Measurements from ENCODE around the gene IGFALS. TPM values are rescaled to one million over a fixed set of nuclear protein-coding genes. Genes with fewer than 3 reads are reported as not detected.

IGFALS gene
- total RNA-seq, 4 donors from 2014 or later, result 0.47 to 1.1 (median 0.67) TPM; not detected in 1

GRCh38 chr16:1794221-1794871 is 841 bp upstream of the IGFALS start:
- no peaks in the 10 kb centered on the region for H3K27me3 ChIP-seq
- peaks cover 0 to 6% (median 0%) of the 10 kb centered on the region in 3 donors for H3K9me3 ChIP-seq
- TF ChIP-seq EP300 (IDR thresholded peaks at IDR 0.05) (no peak), POLR2AphosphoS5 (IDR thresholded peaks at IDR 0.05) (no peak), POLR2A (IDR thresholded peaks at IDR 0.05) (no peak)
- TF ChIP-seq, protein P1, sequence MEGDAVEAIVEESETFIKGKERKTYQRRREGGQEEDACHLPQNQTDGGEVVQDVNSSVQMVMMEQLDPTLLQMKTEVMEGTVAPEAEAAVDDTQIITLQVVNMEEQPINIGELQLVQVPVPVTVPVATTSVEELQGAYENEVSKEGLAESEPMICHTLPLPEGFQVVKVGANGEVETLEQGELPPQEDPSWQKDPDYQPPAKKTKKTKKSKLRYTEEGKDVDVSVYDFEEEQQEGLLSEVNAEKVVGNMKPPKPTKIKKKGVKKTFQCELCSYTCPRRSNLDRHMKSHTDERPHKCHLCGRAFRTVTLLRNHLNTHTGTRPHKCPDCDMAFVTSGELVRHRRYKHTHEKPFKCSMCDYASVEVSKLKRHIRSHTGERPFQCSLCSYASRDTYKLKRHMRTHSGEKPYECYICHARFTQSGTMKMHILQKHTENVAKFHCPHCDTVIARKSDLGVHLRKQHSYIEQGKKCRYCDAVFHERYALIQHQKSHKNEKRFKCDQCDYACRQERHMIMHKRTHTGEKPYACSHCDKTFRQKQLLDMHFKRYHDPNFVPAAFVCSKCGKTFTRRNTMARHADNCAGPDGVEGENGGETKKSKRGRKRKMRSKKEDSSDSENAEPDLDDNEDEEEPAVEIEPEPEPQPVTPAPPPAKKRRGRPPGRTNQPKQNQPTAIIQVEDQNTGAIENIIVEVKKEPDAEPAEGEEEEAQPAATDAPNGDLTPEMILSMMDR (IDR thresholded peaks at IDR 0.05), result no peak
- H3K27ac ChIP-seq, result no peak overlapping the region
- no peak for ATAC-seq
- peaks cover 0 to 33% of the 10 kb centered on the region in 2 donors for H3K36me3 ChIP-seq
- no peak overlapping the region for H3K4me3 ChIP-seq
- WGBS, 2 donors (ENCODE audit: low coverage in 1 of 2), result 20 to 73% methylated on average over 1 to 3 of the region's 18 CpGs
- H3K4me1 ChIP-seq, result no peaks in the 10 kb centered on the region

DNA sequence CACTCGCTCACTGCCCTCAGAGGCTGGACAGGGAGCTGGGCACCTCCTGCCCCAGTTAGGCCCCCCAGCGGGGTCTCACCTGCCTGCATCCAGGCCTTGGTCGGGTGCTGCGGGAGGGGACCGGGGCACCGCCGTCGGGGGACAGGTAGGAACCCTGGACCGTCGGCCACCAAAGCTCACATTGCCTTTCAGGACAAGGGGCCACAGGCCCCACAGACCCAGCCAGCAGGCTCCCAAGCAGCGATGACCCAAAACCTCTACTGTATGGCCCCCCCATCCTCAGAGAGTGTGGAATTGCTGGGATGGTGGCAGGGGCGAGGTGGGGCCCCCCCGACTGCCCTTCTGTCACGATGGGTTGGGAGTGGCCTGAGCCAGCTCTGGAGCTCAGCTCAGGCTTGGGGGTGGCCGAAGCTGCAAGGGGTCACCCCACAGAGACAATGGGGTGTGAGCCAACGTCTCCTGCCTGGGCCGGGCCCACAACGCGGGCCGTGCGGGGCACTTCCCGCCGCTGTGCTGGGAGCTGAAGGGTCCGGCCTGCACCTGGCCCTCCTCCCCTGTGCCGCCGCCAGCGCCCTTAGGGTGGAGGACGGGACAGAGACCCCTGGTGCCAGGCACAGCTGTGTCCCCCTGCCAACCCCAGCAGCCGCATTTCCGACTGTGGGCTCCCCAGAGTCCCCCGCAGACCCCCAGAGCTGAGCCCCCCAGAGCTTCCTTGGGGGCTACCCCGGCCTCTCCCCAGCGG is 498 bp downstream of the IGFALS start:
- no peak for ATAC-seq
- no CpG with 5 or more reads among the region's 33 CpGs for WGBS, 2 donors (ENCODE audit: low coverage in 1 of 2)
- TF ChIP-seq EP300 (IDR thresholded peaks at IDR 0.05) (no peak), POLR2AphosphoS5 (IDR thresholded peaks at IDR 0.05) (no peak), POLR2A (IDR thresholded peaks at IDR 0.05) (no peak)
- TF ChIP-seq, protein P1 (IDR thresholded peaks at IDR 0.05), result no peak
- Histone ChIP-seq H3K4me3 (no peak overlapping the region), H3K9me3 (peaks cover 0 to 4% (median 0%) of the 10 kb centered on the region in 3 donors), H3K4me1 (no peaks in the 10 kb centered on the region), H3K27ac (no peak overlapping the region), H3K36me3 (peaks cover 0 to 47% of the 10 kb centered on the region in 2 donors), H3K27me3 (no peaks in the 10 kb centered on the region)

- no peaks in the 10 kb centered on the region for H3K27me3 ChIP-seq
- TF ChIP-seq POLR2A (IDR thresholded peaks at IDR 0.05) (no peak), EP300 (IDR thresholded peaks at IDR 0.05) (no peak), POLR2AphosphoS5 (IDR thresholded peaks at IDR 0.05) (no peak)
- TF ChIP-seq, protein P1 (IDR thresholded peaks at IDR 0.05), result no peak
- H3K9me3 ChIP-seq, result no peaks in the 10 kb centered on the region
- no CpG with 5 or more reads among the region's 59 CpGs for WGBS, 2 donors (ENCODE audit: low coverage in 1 of 2)
- no peak for ATAC-seq
- no peak overlapping the region for H3K27ac ChIP-seq
- no peak overlapping the region for H3K4me3 ChIP-seq
- H3K4me1 ChIP-seq, result peaks cover 0 to 7% (median 0%) of the 10 kb centered on the region in 3 donors
- H3K36me3 ChIP-seq, result peaks cover 0 to 55% of the 10 kb centered on the region in 2 donors
Observed at GRCh38 chr16:1791943-1792812, 1.3 kb downstream of the IGFALS start.

DNA sequence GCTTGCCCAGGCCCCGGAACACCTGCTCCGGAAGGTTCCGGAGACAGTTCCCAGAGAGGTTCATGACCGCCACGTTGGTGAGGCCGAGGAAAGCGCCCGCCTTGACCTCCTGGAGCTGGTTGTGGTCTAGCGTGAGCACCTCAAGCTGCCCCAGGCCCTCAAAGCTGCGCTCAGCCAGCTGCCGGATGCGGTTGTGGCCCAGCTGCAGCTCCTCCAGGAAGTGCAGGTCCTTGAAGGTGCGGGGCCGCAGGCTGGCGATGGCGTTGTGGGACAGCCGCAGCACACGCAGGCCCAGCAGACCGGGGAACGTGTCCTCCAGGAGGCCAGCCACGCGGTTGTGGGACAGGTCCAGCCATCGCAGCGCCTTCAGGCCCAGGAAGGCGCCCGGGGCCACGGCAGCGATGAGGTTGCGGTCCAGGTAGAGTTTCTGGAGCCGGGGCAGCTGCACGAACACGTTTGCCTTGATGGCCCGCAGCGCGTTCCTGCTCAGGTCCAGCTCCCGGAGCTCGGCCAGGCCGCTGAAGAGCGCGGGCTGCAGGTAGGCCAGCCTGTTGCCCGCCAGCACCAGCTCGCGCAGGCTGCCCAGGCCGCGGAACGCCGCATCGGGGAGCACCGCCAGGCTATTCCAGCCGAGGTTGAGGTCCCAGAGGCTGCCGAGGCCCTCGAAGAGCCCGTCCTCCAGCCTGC is 2.1 kb downstream of the IGFALS start:
- no peak overlapping the region for H3K4me3 ChIP-seq
- ATAC-seq, result no peak
- H3K27ac ChIP-seq, result no peak overlapping the region
- peaks cover 0 to 63% of the 10 kb centered on the region in 2 donors for H3K36me3 ChIP-seq
- WGBS, 2 donors (ENCODE audit: low coverage in 1 of 2), result 100% methylated on average over 2 of the region's 53 CpGs; no CpG with 5 or more reads in 1 of the 2 donors
- TF ChIP-seq POLR2AphosphoS5 (IDR thresholded peaks at IDR 0.05) (no peak), EP300 (IDR thresholded peaks at IDR 0.05) (no peak), POLR2A (IDR thresholded peaks at IDR 0.05) (no peak)
- TF ChIP-seq, protein P1 (IDR thresholded peaks at IDR 0.05), result no peak
- peaks cover 0 to 15% (median 0%) of the 10 kb centered on the region in 3 donors for H3K4me1 ChIP-seq
- no peaks in the 10 kb centered on the region for H3K9me3 ChIP-seq
- H3K27me3 ChIP-seq, result no peaks in the 10 kb centered on the region

All from gastroesophageal sphincter (tissue), 4 donors.